ENCODE results near the gene DNAJB2. TPM values are rescaled to one million over a fixed set of nuclear protein-coding genes. Genes with fewer than 3 reads are reported as not detected.
"Not testable (repeated sequence)": the region's sequence is repeated elsewhere in the genome, so short reads cannot be mapped to it uniquely, and the experiment has no call there.

DNAJB2 gene
- total RNA-seq, 1 donor from 2014 or later, result 47.8 TPM

DNA sequence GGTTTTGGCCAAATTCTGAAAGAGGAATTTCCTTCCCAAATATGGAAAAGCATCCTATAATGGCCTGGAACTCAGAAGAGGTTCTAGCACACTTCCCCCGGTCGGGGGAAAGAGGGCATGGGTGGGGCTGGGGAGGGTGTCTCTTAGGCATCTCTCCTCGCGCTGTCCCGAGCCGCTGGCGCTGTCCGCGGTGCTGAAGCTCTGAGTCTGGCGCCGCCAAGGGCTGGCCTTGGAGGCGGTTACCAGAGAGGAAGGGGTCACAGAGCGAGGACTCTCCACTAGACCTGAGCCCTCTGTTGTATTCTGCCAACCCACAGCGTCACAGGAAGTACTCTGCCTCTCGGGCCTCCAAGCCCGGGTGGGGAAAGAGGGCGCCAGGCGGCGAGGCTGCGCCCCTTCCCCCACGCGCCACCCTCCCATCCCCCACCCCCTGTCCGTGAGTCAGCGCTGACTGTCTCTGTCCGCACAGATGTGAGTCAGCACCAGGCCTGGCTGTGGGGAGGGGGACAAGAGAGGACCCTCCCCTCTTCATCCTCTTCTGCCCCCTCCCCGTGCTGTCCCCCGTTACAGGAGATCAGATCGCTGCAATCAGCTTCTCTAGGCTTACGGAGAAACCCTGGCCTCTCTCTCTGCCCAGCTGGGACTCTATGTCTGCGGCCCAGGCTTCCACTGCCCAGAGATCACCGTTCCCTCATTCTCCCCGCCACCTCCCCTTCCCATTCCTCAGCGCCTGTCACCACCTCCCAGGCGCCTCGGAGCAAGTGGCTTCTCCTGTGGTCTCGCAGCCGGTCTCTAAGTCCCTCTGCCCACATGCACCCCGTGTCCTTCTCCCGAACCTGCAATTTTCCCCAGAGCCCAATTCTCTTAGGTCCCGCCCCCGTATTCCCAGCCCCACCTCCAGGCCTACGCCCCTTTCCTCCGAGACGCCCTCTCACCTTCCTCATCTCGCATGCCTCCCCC is 29.3 kb downstream of the DNAJB2 start:
- peaks cover 83% of the 10 kb centered on the region for H3K27me3 Mint-ChIP-seq (ENCODE audit: low read depth)
- no peak for TF ChIP-seq CTCF (IDR thresholded peaks at IDR 0.05; ENCODE audit: unreplicated experiment)
- no peaks in the 10 kb centered on the region for H3K9me3 Mint-ChIP-seq
- H3K4me1 Mint-ChIP-seq, result peaks cover 1% of the 10 kb centered on the region
- no peaks in the 10 kb centered on the region for H3K36me3 Mint-ChIP-seq
- peak; percentile 75 to 88 for DNase-seq (ENCODE audit: low spot score in 2 of 2, unreplicated experiment in 2 of 2)
- H3K4me3 Mint-ChIP-seq, result peak overlapping the region; percentile 13
- no peak overlapping the region for H3K27ac Mint-ChIP-seq

GRCh38 chr2:219309278-219309677 is 30.1 kb downstream of the DNAJB2 start, which contains the start of gene PTPRN:
PTPRN (minus strand) TSS chr2:219309401; CDS start chr2:219309332, 69 bp downstream.
- peak within 1 kb of the TSS; percentile 13 for H3K4me3 Mint-ChIP-seq
- H3K27ac Mint-ChIP-seq, result no peak within 1 kb of the TSS
- H3K9me3 Mint-ChIP-seq, result no peaks in the 10 kb centered on the region
- no peak for DNase-seq (ENCODE audit: low spot score in 2 of 2, unreplicated experiment in 2 of 2)
- peaks cover 80% of the 10 kb centered on the region for H3K27me3 Mint-ChIP-seq (ENCODE audit: low read depth)
- TF ChIP-seq CTCF (IDR thresholded peaks at IDR 0.05; ENCODE audit: unreplicated experiment), result no peak
- H3K4me1 Mint-ChIP-seq, result peaks cover 1% of the 10 kb centered on the region
- H3K36me3 Mint-ChIP-seq, result no peaks in the 10 kb centered on the region

GRCh38 chr2:219312683-219313263 is 33.6 kb downstream of the DNAJB2 start:
- H3K4me1 Mint-ChIP-seq; H3K36me3 Mint-ChIP-seq; H3K9me3 Mint-ChIP-seq; H3K27ac Mint-ChIP-seq; H3K4me3 Mint-ChIP-seq; DNase-seq (ENCODE audit: low spot score in 2 of 2, unreplicated experiment in 2 of 2): not testable (repeated sequence)
- H3K27me3 Mint-ChIP-seq (ENCODE audit: low read depth), result peaks cover 56% of the 10 kb centered on the region

DNA sequence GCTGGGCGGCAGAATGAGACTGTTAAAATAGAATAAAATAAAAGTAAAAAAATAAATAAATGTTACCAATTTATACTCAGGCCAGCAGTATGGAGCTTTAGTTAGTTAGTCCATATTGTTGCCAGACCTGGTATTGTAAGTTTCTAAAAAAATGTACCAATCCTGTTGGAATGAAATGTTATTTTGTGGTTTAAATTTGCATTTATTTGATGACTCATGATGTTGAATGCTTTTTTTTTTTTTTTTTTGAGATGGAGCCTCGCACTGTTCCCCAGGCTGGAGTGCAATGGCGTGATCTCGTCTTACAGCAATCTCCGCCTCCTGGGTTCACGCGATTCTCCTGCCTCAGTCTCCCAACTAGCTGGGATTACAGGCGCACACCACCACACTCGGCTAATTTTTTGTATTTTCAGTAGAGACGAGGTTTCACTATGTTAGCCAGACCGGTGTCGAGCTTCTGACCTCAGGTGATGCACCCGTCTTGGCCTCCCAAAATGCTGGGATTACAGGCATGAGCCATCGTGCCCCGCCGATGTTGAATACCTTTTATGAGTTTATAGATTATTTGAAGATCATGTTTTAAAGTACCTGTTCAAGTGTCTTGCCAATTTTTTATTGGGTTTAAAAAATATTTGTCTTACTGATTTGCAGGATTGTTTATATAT is 35.8 kb downstream of the DNAJB2 start:
- Mint-ChIP-seq H3K36me3 (no peaks in the 10 kb centered on the region), H3K27me3 (ENCODE audit: low read depth) (peaks cover 40% of the 10 kb centered on the region), H3K4me3 (no peak overlapping the region), H3K4me1 (no peaks in the 10 kb centered on the region), H3K9me3 (no peaks in the 10 kb centered on the region), H3K27ac (no peak overlapping the region)
- TF ChIP-seq CTCF (IDR thresholded peaks at IDR 0.05; ENCODE audit: unreplicated experiment), result no peak
- no peak for DNase-seq (ENCODE audit: low spot score in 2 of 2, unreplicated experiment in 2 of 2)

DNA sequence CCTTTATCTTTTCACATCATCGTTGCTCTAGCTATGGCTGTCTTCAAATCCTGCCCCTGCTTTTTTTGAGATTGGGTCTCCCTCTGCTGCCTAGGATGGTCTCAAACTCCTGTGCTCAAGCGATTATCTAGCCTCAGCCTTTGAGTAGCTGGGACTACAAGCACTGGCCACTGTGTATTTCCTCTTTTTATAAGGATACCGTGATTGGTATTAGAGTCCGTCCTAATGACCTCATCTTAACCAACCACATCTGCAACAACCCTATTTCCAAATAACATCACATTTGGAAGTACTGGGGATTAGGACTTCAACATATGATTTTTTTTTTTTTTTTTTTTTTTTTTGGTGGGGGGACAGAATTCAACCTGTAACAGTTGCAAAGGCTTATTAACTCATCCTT is 44.3 kb downstream of the DNAJB2 start:
- no peaks in the 10 kb centered on the region for H3K4me1 Mint-ChIP-seq
- DNase-seq (ENCODE audit: low spot score in 2 of 2, unreplicated experiment in 2 of 2), result no peak
- no peaks in the 10 kb centered on the region for H3K36me3 Mint-ChIP-seq
- H3K27ac Mint-ChIP-seq, result no peak overlapping the region
- H3K4me3 Mint-ChIP-seq, result no peak overlapping the region
- H3K27me3 Mint-ChIP-seq (ENCODE audit: low read depth), result peaks cover 76% of the 10 kb centered on the region
- no peak for TF ChIP-seq CTCF (IDR thresholded peaks at IDR 0.05; ENCODE audit: unreplicated experiment)
- no peaks in the 10 kb centered on the region for H3K9me3 Mint-ChIP-seq

Data from mesothelial cell of epicardium (in vitro differentiated cells).